Stimulated activated CD8-positive, alpha-beta memory T cell treated with anti-CD3 and anti-CD28 coated beads, Interleukin-2, amount 100 ng/mL, for 48 hours (primary cell): ENCODE results near the gene DCAKD.
A peak's percentile ranks its signal among the peaks of the same experiment; 100 is the strongest.

Source experiments
- DNase-seq, 2 donors: peaks; one replicate each; pipeline ENCODE4 v3.0.0-alpha.2; 2020; ENCODE audit warnings: low read depth in 2 of 2

The DCAKD gene, protein sequence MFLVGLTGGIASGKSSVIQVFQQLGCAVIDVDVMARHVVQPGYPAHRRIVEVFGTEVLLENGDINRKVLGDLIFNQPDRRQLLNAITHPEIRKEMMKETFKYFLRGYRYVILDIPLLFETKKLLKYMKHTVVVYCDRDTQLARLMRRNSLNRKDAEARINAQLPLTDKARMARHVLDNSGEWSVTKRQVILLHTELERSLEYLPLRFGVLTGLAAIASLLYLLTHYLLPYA

GRCh38 chr17:45051060-45051719 lies at the start of gene DCAKD:
DCAKD (minus strand) TSS chr17:45051632; CDS start chr17:45034885, 16,747 bp downstream.
- DNase-seq: peak; percentile 85 to 90

GRCh38 chr17:45098869-45099616 lies 47.6 kb upstream of the DCAKD start:
- peak; percentile 61 to 64 for DNase-seq

DNA sequence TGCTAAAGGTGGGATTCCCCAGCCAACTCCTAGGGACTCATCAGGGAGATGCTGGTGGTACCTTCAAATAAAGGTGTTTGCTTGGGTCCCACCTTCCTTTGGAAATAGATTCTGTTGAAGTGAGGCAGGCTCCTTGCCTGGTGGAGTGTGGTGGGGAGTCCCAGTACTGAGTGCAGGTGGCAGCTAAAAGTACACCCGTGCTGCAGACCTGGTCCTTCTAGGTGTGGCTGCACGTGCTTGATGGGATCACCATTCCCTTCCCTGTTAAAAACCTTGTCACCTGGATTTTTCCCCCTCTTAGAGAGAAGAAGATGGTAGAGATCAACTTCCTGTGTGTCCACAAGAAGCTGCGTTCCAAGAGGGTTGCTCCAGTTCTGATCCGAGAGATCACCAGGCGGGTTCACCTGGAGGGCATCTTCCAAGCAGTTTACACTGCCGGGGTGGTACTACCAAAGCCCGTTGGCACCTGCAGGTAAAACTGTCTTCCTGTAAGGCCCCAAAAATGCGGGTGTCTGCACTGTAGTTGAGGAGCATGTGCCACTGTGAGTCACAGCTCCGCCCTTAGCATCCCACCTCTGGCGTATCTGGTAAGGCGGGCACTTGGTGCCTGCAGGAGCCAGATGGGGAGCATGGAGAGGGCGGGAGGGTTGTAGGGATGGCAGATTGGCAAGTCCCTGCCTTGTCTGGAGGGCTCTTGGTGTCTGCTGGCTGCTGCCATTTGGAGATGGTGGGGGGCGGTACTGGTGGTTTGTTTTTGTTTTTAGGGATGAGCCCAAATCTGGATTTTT lies 46.8 kb upstream of the DCAKD start:
- no peak for DNase-seq

- DNase-seq: no peak
These were observed 45.5 kb upstream of the DCAKD start for GRCh38 chr17:45096926-45097325.

GRCh38 chr17:45096141-45096540 lies 44.7 kb upstream of the DCAKD start:
- no peak for DNase-seq

GRCh38 chr17:45093444-45094110 lies 42.1 kb upstream of the DCAKD start:
- no peak for DNase-seq

DNA sequence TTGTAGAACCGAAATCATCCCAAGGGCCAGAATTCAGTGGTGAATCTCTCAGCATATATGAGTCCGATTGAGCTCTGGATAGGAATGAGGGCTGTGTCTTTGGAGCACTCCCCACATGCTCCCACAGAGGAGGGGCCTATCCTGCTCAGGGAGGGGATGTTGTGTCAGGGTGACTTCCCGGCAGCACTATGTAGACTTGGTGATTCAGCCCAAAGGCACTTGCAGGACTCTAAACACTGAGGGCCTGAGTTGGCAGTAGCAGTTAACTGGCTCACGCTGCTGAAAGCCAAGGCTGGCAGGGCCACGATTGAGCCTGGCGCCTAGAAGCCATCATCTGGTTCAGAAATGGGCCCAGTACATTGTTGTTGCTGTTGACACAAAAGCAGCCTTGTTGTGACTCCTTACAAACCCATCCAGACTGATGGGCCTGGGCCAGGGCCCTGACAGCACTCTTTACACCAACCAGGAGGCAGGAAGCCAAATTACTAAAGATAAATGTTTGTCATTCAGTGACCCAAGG lies 41.5 kb upstream of the DCAKD start:
- DNase-seq: no peak

DNA sequence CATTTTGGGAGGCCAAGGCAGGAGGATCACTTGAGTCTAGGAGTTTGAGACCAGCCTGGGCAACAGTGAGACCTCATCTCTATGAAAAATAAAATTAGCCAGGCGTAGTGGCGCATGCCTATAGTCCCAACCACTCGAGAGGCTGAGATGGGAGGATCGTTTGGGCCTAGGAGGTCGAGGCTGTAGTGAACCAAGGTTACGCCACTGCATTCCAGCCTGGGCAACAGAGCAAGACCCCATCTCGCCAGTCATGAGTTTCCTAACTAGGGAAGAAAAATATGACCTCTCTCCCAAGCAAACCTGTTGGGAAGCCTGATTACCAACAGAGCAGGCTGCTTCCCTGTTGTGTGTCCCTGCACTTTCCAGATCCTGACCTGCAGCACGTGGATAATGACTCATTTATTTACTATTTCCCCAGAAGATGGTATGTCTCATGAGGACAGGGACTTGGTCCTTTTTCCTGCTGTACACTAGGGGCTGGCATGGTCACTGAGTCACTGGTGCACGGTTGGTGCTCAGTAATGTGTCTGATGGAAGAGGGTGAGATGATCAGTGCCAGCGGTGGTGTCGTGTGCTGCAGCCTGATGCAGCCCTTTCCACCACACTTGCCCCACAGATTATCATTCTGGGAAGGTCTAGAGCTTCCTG lies 40.5 kb upstream of the DCAKD start:
- DNase-seq: no peak

GRCh38 chr17:45090711-45091110 lies 39.3 kb upstream of the DCAKD start:
- DNase-seq: no peak

GRCh38 chr17:45088741-45089140 lies 37.3 kb upstream of the DCAKD start:
- DNase-seq: no peak

GRCh38 chr17:45087978-45088377 lies 36.5 kb upstream of the DCAKD start:
- DNase-seq: no peak

DNA sequence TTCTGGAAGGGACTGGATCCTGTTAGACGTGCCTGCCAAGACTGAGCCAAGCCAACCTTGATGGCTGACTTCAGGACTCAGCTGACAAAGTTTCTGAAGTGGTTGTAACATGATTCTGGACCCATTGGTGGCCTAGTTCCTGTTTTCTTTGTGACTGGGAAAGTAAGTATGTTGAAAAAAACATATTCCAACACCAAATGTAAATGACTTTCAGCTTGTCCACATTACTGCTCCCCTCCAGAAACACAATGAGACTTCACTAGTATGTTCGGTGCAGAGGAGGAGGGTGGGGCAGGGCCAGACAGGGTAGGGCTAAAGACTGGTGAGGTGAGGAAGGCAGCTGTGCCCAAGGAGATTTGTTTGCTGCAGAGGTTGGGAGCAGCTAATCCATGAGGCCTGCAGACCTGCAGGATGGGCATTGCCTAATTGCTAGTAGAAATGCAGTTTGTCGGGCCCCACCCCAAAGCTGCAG lies 36.1 kb upstream of the DCAKD start:
- DNase-seq: no peak

DNA sequence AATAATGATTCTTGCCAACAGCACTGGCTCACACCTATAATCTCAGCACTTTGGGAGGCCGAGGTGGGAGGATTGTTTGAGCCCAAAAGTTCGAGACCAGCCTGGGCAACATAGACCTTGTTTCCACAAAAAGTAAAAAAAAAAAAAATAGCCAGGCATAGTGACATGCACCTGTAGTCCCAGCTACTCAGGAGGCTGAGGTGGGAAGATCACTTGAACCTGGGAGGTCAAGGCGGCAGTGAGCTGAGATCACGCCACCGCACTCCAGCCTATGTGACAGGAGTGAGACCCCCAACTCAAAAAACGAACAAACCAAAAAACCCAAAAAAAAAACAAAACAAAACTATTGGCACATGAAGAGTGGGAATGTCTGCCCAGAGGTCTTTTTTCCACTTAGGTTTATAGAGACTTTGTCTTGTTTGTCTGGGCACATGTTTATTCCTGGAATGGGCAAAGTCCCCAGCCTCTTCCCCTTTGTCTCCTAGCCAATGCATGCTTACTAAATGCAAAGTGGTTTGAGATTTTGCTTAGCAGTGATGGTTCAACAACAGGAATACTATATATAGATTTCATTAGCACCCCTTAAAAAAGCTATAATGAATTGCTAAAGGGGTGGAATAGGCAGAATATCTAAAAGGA lies 35.6 kb upstream of the DCAKD start:
- no peak for DNase-seq

DNA sequence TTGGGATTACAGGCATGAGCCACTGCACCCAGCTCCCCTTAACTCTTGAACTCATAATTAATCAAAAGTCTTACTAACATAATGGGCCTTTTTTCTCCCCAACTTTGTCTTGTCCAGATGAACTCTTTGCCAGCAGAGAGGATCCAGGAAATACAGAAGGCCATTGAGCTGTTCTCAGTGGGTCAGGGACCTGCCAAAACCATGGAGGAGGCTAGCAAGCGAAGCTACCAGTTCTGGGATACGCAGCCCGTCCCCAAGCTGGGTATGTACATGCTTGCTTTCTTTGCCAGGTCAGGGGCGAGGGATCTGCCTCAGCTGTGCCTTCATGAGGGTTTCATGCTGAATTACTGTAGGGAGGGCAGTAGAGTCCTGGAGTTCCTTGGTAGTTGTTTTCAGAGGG lies 35.0 kb upstream of the DCAKD start:
- no peak for DNase-seq

DNA sequence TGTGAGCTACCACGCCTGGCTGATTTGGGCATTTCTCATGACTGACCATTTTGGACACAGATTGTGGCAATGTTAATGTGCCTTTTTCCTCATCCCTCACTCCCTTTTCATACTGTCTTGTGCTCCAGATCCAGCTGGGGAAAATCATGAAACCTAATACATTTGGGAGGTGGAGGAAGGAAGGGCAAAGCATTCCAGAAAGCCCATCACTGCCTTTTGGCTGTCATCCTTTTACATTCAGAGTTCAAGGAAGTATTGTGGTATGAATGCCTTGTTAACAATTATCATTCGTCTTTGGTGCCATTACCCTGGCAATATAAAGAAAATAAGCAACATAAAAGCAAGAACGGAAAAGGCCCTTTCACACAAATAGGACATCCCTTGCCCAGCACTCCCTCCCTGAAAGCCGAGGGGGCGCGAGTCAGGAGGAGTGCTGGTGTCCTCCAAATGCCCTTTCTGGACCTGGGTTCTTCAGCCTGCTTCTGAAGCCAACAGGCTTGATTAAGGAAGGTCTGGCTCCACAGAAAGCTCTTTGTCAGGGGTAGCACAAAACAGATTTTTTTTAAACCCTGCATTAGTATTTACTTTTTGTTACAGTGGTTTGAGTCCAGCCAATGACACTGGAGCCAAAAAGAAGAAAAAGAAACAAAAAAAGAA lies 29.7 kb upstream of the DCAKD start:
- no peak for DNase-seq

- DNase-seq: no peak
These were observed 26.2 kb upstream of the DCAKD start for GRCh38 chr17:45077643-45078042.

- DNase-seq: no peak
These were observed 22.1 kb upstream of the DCAKD start for GRCh38 chr17:45073414-45074070.

GRCh38 chr17:45070809-45071208 lies 19.4 kb upstream of the DCAKD start:
- DNase-seq: no peak

GRCh38 chr17:45070001-45070400 lies 18.6 kb upstream of the DCAKD start:
- DNase-seq: no peak
